DMS114 treated with DMSO at 0.1 percent for 48 hours (cell line): ENCODE data around the gene SGSM2.
A peak's percentile ranks its signal among the peaks of the same experiment; 100 is the strongest.

ENCODE experiments used
- DNase-seq: peaks from one replicate; lab custom pipeline; 2025; ENCODE audit not compliant: unreplicated experiment; lab: John Stamatoyannopoulos, UW

Gene SGSM2

GRCh38 chr17:2384439-2385127 lies 47.3 kb downstream of the SGSM2 start:
- no peak for DNase-seq

GRCh38 chr17:2385240-2386210 lies 48.2 kb downstream of the SGSM2 start:
- no peak for DNase-seq

DNA sequence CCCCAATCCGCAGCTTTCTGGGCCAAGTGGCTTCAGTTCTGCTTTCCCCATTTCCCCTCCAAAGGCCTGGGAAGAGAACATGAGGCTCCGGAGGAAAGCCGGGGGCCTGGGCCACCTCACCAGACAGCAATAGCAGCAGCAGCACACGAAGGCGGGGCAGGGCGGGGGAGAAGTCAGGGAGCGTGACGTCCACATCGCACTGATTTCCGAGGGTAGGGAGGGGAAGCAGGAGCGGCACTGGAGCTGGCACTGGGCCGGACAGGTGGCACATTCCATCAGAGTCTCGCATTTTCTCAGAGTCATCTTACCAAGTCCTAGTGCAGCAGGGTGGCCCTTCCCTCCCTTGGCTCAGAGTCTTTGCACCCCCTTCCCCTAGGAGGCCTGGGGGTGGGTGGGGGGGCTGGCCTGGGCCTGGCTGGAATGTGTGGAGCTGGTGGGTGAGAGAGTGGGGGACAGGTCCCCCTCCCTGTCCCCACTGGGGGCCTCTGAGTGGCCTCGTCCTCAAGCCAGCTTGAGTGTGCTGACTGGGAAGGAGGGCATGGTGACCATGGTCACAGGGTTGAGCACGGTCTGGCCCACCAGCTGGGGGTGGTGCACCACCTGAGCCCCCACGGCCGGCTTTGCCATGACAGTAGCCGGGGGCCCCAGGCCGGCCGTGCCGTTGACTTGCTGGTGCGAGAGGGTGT lies 49.2 kb downstream of the SGSM2 start:
- no peak for DNase-seq

DNA sequence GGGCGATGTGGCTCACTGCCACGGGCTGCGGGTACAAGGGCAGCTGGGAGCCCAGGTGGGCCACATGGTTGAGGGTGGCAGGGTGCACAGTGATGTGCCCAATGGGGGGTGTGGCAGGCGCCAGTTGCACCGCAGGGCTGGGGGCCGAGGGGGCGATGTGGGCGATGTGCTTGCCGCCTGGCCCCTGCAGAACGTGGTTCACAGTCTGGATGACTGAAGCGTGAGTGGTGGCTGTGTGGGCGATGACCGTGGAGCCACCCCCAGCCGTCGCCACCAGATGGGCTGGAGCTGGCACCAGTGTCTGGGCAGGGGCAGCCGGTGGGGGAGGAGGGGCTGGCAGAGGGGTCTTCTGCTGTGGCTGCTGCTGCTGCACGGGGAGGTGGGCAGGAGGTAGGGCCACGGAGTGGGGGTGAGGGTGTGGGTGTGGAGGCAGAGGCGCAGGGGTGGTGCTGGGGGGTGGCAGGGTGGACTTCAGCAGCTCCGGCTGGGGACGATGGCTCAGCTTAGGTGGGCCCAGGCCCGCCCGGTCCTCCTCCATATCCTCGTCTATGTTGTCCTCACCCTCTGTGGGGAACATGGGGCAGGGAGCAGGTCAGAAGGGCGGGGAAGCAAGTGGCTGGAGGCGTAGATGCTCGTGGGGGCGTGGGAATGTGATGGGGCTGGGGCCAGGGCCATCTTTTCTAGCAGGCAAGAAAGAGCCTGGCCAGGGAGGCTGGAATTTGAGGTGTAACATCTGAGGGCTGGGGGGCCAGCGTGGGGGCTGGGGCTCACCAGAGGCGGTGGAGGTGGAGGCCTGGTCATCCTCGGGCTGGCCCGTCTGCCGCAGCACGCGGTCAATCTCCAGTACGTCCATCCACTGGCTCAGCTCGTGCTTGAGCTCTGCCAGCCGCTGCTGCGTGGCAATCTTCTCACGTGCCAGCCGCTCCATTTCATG lies 50.1 kb downstream of the SGSM2 start:
- DNase-seq, result no peak

DNA sequence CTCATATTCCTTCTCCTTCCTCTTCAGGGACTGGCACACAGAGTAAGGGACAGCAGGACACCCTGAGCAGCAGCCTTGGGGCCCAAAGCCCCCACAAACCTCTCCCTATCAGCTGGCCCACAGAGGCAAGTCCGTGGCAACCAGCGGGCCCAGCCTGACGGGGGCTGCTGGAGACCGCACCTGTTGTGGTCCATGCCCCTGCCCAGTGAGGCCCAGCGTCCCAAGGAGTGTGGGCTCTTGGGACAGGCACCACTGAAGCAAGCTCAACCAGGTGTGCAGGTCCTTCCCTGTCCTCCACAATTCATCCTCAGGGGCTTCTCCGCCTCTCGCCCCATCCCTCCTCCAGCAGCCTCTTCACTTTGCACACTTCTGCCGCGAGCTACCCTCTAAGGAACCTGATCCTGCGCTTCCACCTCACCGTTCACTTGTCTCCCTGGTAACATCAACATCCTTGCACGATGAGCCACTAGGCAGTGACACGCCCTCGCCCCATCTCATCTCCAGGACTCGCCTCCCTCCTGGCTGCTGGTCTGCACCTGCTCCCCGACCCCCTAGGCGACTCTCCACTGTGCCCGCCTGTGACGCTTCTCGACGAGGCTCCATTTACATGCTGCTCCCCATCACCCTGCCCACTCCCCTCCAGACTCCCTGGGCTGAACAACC lies 50.9 kb downstream of the SGSM2 start:
- DNase-seq, result no peak

DNA sequence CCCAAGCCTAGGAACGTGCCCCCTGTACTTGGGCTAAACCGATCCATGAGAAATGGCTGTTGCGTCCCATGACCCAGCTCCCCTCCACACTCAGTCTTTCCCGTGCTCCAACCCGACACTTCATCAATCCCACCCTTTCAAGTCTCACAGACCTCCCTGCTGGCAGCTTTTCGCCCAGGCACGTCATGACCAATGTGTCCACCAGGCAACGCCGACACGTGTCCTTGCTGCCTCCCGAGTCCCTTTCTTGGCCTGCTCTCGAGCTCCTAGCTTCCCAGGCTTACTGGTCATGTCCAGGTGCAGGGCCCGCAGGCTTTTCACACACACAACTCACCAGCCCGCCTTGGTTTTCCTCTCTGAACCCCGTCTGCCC lies 51.4 kb downstream of the SGSM2 start:
- DNase-seq, result no peak

DNA sequence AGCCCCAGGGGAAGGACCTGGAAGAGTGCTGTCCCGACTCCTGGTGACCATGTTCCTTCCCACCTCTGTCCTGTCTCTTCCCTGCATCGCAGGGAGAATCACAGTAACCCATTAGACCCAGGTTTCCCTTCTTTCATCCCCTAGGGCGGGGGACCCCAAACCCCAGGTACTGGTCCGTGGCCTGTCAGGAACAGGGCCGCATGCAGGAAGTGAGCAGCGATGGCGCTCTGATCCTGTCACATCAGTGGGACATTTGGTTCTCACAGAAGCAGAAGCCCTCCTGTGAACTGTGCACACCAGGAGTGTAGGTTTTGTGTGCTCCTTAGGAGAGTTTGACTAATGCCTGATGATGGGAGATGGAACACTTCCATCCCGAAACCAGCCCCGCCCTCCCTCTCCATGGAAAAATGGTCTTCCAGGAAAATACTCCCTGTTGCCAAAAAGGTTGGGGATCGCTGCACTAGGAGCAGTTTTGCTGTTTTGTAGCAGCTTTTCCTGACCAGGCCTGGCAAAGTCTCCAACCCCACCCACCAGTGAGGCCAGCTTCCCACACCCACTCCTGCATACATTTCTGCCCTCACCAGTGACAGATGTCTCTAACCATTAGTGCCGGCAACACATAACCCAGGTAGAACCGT lies 53.0 kb downstream of the SGSM2 start:
- no peak for DNase-seq

GRCh38 chr17:2391597-2392251 lies 54.4 kb downstream of the SGSM2 start:
- DNase-seq, result no peak

DNA sequence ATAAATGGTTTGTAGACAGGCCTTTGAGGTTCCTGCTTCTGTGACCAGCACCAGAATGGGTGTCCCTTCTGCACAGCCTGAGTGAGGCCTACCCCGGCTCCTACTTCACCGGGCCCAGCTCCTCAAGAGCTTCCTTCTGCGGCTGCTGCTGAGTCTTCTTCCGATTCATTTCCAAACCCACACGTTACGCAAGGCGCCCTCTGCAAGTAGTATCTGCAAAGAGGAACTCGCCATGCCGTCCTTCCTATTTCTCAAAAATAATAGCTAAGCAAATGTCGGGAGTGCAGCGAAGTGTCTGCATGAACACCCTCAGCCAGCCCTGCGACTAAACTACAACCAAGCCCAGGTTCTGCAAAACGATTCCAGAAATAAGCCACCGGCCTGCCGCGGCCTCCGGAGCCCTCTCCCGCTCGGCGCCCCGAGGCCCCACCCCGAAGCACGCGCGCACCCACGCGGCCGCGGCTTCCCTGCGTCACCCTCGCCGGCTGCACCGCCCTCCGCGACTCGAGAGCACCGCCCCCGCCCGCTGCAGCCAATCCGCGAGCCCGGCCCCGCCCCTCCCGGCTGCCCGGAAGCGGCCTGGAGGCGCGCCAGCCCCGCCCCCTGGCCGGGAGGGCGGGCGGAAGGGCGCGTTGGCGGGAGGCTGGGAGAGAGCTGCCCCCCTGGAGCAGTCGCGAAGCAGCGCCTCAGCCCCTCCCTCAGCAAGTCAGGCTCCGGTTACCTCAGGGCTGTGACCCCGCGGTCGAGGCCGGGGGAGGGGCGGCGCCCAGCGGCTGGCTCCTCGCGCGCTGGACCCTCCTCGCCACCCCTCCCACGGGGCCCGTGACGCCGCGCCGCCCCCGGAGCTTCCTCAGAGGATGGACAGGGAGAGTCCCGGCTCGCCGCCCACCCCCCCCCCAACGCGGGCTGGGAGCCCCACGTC lies 55.2 kb downstream of the SGSM2 start:
- peak; percentile 76 for DNase-seq

DNA sequence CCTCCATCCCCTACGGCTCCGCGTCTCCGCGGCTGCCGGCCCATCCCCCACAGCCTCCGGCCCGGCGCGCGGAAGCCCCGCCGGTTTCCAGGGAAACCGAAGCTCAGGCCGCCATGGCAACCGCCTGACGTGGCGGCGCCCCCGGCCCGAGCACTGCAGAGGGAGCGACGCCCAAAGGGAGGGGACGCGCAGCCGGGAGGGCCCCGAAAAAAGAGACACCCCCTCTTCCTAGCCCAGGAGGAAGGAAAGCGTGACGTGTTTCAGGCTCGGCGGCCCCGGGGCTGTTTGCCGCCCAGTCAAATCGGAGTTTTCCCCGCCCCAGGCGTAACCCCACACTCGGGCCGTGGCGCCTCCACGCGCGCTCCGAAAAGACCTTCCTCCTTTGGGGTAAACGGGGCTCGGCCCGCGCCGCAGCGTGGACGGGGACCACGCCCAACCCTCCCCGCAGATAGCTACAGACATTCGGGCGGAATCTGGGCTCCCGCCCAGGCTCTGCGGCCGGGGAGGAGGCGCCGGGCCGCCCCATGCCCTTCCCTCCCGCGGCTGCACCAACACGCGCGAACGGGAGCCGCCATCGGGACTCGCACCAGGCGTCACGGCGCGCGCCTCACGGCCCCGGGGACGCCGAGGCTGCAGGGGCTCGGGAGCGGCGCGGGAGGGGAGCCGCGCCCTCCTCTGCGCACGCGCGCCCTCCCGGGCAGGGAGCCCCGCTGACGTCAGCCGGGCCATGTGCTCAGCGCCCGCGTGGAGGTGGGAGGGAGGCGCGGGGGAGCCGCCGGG lies 56.1 kb downstream of the SGSM2 start:
- DNase-seq, result peak; percentile 66

DNA sequence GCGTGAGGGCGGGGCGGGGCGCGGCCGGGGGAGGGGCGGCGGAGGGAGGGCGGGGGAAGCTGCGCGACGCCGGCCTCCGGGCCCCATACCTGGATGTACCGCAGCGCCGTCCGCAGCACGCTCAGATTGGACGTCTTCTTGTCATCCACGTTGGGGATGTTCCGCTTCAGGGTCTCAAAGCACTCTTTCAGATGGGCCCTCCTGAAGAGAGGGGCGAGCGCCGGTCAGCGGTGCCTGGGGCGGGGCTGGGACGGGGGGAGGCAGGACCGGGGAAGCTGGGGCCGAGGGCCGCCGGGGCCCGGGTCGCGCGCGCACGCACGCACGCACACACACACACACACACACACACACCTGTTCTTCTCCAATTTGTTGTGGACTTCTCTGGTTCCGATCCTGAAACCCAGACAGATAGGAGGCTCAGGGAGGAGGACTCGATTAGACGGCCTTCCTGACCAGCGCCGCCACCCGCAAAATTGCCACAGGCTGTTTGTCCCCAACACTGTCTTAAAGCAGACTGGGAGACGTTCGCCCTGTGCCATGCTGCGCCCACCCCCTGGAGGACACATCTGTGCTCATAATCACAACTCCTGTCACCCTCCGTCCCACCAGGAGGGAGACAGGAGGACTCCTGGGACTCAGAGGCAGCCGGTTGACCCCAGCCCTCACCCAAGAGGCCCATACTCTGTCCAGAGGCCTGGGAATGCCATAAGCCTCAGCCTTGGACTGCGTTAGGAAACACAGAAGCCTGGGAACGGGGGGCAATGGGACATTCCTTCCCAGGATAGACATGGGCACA lies 56.9 kb downstream of the SGSM2 start:
- DNase-seq, result no peak

DNA sequence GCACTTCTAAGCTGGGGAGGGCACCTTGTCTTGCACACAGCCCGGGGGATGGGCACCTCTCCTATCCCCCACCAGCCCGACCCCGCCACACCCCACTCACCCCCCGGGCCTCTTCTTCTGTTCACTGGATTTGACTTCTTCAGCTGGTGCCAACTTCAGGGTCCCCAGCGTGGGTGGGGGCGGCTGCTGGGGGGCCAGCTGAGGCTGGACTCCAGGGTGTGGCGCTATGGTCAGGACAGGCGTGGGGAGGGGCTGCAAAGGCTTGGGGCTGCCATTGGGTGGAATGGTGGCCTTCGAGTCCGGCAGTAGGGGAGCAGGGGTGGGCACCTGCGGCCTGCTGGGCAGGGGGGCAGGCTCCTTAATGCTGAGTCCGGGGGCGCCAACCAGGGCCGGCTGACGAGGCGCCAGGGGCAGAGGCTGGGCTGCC lies 57.5 kb downstream of the SGSM2 start:
- no peak for DNase-seq

GRCh38 chr17:2395258-2396181 lies 58.2 kb downstream of the SGSM2 start:
- DNase-seq, result no peak

GRCh38 chr17:2396192-2396567 lies 58.9 kb downstream of the SGSM2 start:
- DNase-seq, result no peak

- peak; percentile 27 for DNase-seq
These were observed 59.4 kb downstream of the SGSM2 start for GRCh38 chr17:2396568-2397246.
